ENCODE measurements around the gene TMEM145. TPM values are rescaled to one million over a fixed set of nuclear protein-coding genes. Genes with fewer than 3 reads are reported as not detected.

Gene TMEM145
- total RNA-seq, 1 experiment from 2014 or later = 1.5 TPM

GRCh38 chr19:42289556-42290041 lies 23.5 kb upstream of the TMEM145 start:
- intact Hi-C loops (cut with micrococcal nuclease; ENCODE audit: unreplicated experiment) = loop anchor here (10.0 kb wide), 1 partner anchor 165 kb away; no protein-coding TSS in a partner anchor
- H3K36me3 Mint-ChIP-seq (ENCODE audit: insufficient read depth, unreplicated experiment) = peaks cover 69% of the 10 kb centered on the region
- H3K27ac Mint-ChIP-seq (ENCODE audit: unreplicated experiment) = no peak overlapping the region
- no peaks in the 10 kb centered on the region for H3K9me3 Mint-ChIP-seq (ENCODE audit: low read depth, unreplicated experiment)
- TF ChIP-seq CTCF (IDR thresholded peaks at IDR 0.05; ENCODE audit: unreplicated experiment) = no peak
- H3K4me3 Mint-ChIP-seq (ENCODE audit: low read depth, unreplicated experiment) = no peak overlapping the region
- DNase-seq = no peak
- peaks cover 19% of the 10 kb centered on the region for H3K4me1 Mint-ChIP-seq (ENCODE audit: low read depth, unreplicated experiment)
- CTCF ChIA-PET = no interaction called here
- H3K27me3 Mint-ChIP-seq (ENCODE audit: unreplicated experiment) = no peaks in the 10 kb centered on the region
- BruUV-seq (replicated peaks) = no TSS peak

DNA sequence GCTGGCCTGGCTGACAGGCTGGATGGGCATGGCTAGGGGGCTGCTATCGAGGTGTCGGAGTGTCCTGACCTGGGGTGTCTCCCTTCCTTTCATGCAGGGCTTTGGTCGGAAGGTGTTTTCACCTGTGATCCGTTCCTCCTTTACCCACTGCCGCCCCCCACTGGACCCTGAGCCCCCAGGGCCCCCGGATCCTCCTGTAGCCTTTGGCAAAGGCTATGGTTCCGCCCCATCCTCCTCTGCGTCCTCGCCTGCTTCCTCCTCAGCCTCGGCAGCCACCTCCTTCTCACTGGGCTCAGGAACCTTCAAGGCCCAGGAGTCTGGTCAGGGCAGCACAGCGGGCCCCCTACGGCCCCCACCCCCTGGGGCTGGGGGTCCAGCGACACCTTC lies 23.0 kb upstream of the TMEM145 start:
- CTCF ChIA-PET = no interaction called here
- Mint-ChIP-seq H3K9me3 (ENCODE audit: low read depth, unreplicated experiment) (no peaks in the 10 kb centered on the region), H3K27ac (ENCODE audit: unreplicated experiment) (no peak overlapping the region), H3K27me3 (ENCODE audit: unreplicated experiment) (no peaks in the 10 kb centered on the region), H3K4me1 (ENCODE audit: low read depth, unreplicated experiment) (peaks cover 14% of the 10 kb centered on the region), H3K36me3 (ENCODE audit: insufficient read depth, unreplicated experiment) (peaks cover 69% of the 10 kb centered on the region), H3K4me3 (ENCODE audit: low read depth, unreplicated experiment) (no peak overlapping the region)
- no peak for TF ChIP-seq CTCF (IDR thresholded peaks at IDR 0.05; ENCODE audit: unreplicated experiment)
- no TSS peak for BruUV-seq (replicated peaks)
- DNase-seq = no peak
- intact Hi-C loops (cut with micrococcal nuclease; ENCODE audit: unreplicated experiment) = no loop called here

- CTCF ChIA-PET = no interaction called here
- Mint-ChIP-seq H3K27ac (ENCODE audit: unreplicated experiment) (no peak overlapping the region), H3K4me1 (ENCODE audit: low read depth, unreplicated experiment) (peaks cover 11% of the 10 kb centered on the region), H3K27me3 (ENCODE audit: unreplicated experiment) (no peaks in the 10 kb centered on the region), H3K9me3 (ENCODE audit: low read depth, unreplicated experiment) (no peaks in the 10 kb centered on the region), H3K36me3 (ENCODE audit: insufficient read depth, unreplicated experiment) (peaks cover 65% of the 10 kb centered on the region), H3K4me3 (ENCODE audit: low read depth, unreplicated experiment) (peak overlapping the region; percentile 11)
- peak; percentile 83 for DNase-seq
- no TSS peak for BruUV-seq (replicated peaks)
- TF ChIP-seq CTCF (IDR thresholded peaks at IDR 0.05; ENCODE audit: unreplicated experiment) = peak; percentile 96
- intact Hi-C loops (cut with micrococcal nuclease; ENCODE audit: unreplicated experiment) = no loop called here
These were observed 22.3 kb upstream of the TMEM145 start for GRCh38 chr19:42290523-42291434.

GRCh38 chr19:42291435-42291810 lies 21.7 kb upstream of the TMEM145 start:
- no peak for DNase-seq
- peaks cover 59% of the 10 kb centered on the region for H3K36me3 Mint-ChIP-seq (ENCODE audit: insufficient read depth, unreplicated experiment)

More at GRCh38 chr19:42291435-42291810, 21.7 kb upstream of the TMEM145 start:
- Mint-ChIP-seq H3K27me3 (ENCODE audit: unreplicated experiment) (no peaks in the 10 kb centered on the region), H3K9me3 (ENCODE audit: low read depth, unreplicated experiment) (no peaks in the 10 kb centered on the region), H3K4me3 (ENCODE audit: low read depth, unreplicated experiment) (peak overlapping the region; percentile 11), H3K27ac (ENCODE audit: unreplicated experiment) (peak overlapping the region; percentile 22), H3K4me1 (ENCODE audit: low read depth, unreplicated experiment) (peaks cover 11% of the 10 kb centered on the region)
- intact Hi-C loops (cut with micrococcal nuclease; ENCODE audit: unreplicated experiment) = no loop called here
- TF ChIP-seq CTCF (IDR thresholded peaks at IDR 0.05; ENCODE audit: unreplicated experiment) = no peak
- no TSS peak for BruUV-seq (replicated peaks)
- CTCF ChIA-PET = no interaction called here

Measured in Calu3 (cell line).